H9 (cell line): ENCODE results near the gene EDNRA. TPM values are rescaled to one million over a fixed set of nuclear protein-coding genes. Genes with fewer than 3 reads are reported as not detected.

Experiments used
- DNase-seq: peaks from one replicate; pipeline ENCODE4 v3.0.0-alpha.2; 2017
- H2AFZ ChIP-seq: one replicate; pipeline ENCODE4 v1.6.1; 2013; ENCODE audit warnings: mild to moderate bottlenecking, low read length, control low read depth, moderate library complexity
- H2AK5ac ChIP-seq: 2 replicates; pipeline ENCODE4 v1.6.1; 2013; ENCODE audit warnings: low read length, control low read depth, mixed read lengths; ENCODE audit not compliant: insufficient read length
- H2BK120ac ChIP-seq: one replicate; pipeline ENCODE4 v1.6.1; 2013; ENCODE audit warnings: low read depth, mild to moderate bottlenecking, low read length, control low read depth, inconsistent platforms; ENCODE audit not compliant: poor library complexity, severe bottlenecking
- H2BK12ac ChIP-seq: 2 replicates; pipeline ENCODE4 v1.6.1; 2013; ENCODE audit warnings: low read length, control low read depth, mixed read lengths, low read depth; ENCODE audit not compliant: insufficient read length
- H2BK15ac ChIP-seq: 2 replicates; pipeline ENCODE4 v1.6.1; 2013; ENCODE audit warnings: low read depth, low read length, control low read depth
- H2BK20ac ChIP-seq: one replicate; pipeline ENCODE4 v1.6.1; 2013; ENCODE audit warnings: low read depth, mild to moderate bottlenecking, low read length, control low read depth, inconsistent platforms; ENCODE audit not compliant: poor library complexity, severe bottlenecking
- H2BK5ac ChIP-seq: 2 replicates; pipeline ENCODE4 v1.6.1; 2013; ENCODE audit warnings: low read length, control low read depth, mixed read lengths; ENCODE audit not compliant: insufficient read length
- H3K14ac ChIP-seq: 2 replicates; pipeline ENCODE4 v1.6.1; 2013; ENCODE audit warnings: low read length, control low read depth; ENCODE audit not compliant: insufficient read depth
- H3K18ac ChIP-seq: 2 replicates; pipeline ENCODE4 v1.6.1; 2013; ENCODE audit warnings: low read depth, mild to moderate bottlenecking, mixed read lengths, low read length, control low read depth; ENCODE audit not compliant: insufficient read length
- H3K23ac ChIP-seq: 2 replicates; pipeline ENCODE4 v1.6.1; 2013; ENCODE audit warnings: low read length, control low read depth, mixed read lengths, low read depth; ENCODE audit not compliant: insufficient read length
- H3K23me2 ChIP-seq: 2 replicates; pipeline ENCODE4 v1.6.1; 2013; ENCODE audit warnings: low read depth, mild to moderate bottlenecking, mixed read lengths, low read length, control low read depth; ENCODE audit not compliant: insufficient read length, poor library complexity, severe bottlenecking
- H3K27ac ChIP-seq: 2 replicates; pipeline ENCODE4 v1.5.1; 2013; ENCODE audit warnings: low read length, control low read depth, mixed read lengths, low read depth; ENCODE audit not compliant: insufficient read length
- H3K27me3 ChIP-seq: 2 replicates; pipeline ENCODE4 v1.6.1; 2013; ENCODE audit warnings: low read length, control low read depth, inconsistent platforms; ENCODE audit not compliant: insufficient read depth
- H3K4ac ChIP-seq: 2 replicates; pipeline ENCODE4 v1.6.1; 2013; ENCODE audit warnings: low read depth, mild to moderate bottlenecking, control low read depth, inconsistent platforms, low read length, moderate library complexity
- H3K4me1 ChIP-seq: 2 replicates; pipeline ENCODE4 v1.6.1; 2013; ENCODE audit warnings: low read length, control low read depth, inconsistent platforms; ENCODE audit not compliant: insufficient read depth
- H3K4me2 ChIP-seq: 2 replicates; pipeline ENCODE4 v1.6.1; 2013; ENCODE audit warnings: low read length, control low read depth, mixed read lengths; ENCODE audit not compliant: insufficient read length, insufficient read depth
- H3K56ac ChIP-seq: 2 replicates; pipeline ENCODE4 v1.6.1; 2013; ENCODE audit warnings: low read depth, mild to moderate bottlenecking, mixed read lengths, low read length, control low read depth; ENCODE audit not compliant: insufficient read length
- H3K79me1 ChIP-seq: 2 replicates; pipeline ENCODE4 v1.6.1; 2013; ENCODE audit warnings: low read depth, mild to moderate bottlenecking, moderate library complexity, low read length, control low read depth, inconsistent platforms; ENCODE audit not compliant: insufficient read depth, poor library complexity, severe bottlenecking
- H3K79me2 ChIP-seq: 2 replicates; pipeline ENCODE4 v1.6.1; 2013; ENCODE audit warnings: low read length, control low read depth, inconsistent platforms; ENCODE audit not compliant: insufficient read depth
- H3K9ac ChIP-seq: 2 replicates; pipeline ENCODE4 v1.6.1; 2013; ENCODE audit warnings: low read length, control low read depth, mixed read lengths; ENCODE audit not compliant: insufficient read length; ENCODE audit errors: extremely low read depth
- H3K9me3 ChIP-seq: one replicate; pipeline ENCODE4 v1.6.1; 2013; ENCODE audit warnings: low read depth, low read length, inconsistent platforms; ENCODE audit not compliant: control insufficient read depth
- H3T11ph ChIP-seq: one replicate; pipeline ENCODE4 v1.6.1; 2013; ENCODE audit warnings: mild to moderate bottlenecking, low read length, control low read depth, inconsistent platforms
- H4K20me1 ChIP-seq: one replicate; pipeline ENCODE4 v1.6.1; 2013; ENCODE audit not compliant: control insufficient read depth, insufficient read length, insufficient read depth
- H4K5ac ChIP-seq: 2 replicates; pipeline ENCODE4 v1.6.1; 2013; ENCODE audit warnings: low read depth, mild to moderate bottlenecking, mixed read lengths, low read length, control low read depth; ENCODE audit not compliant: insufficient read length
- H4K8ac ChIP-seq: replicated peaks from 2 replicates; pipeline ENCODE4 v1.6.1; 2013; ENCODE audit warnings: low read length, control low read depth, mixed read lengths, low read depth; ENCODE audit not compliant: insufficient read length
- H4K91ac ChIP-seq: 2 replicates; pipeline ENCODE4 v1.6.1; 2013; ENCODE audit warnings: low read depth, mild to moderate bottlenecking, moderate library complexity, mixed read lengths, low read length, control low read depth; ENCODE audit not compliant: insufficient read length
- H3K27ac Mint-ChIP-seq, 3 experiments: 2 replicates in 2 of 3; 3 replicates in 1 of 3; pipeline ENCODE4 v1.8.0; 2020 to 2021; ENCODE audit warnings: mixed read lengths in 3 of 3, mild to moderate bottlenecking in 1 of 3, moderate library complexity in 1 of 3
- H3K27me3 Mint-ChIP-seq: 2 replicates; pipeline ENCODE4 v1.8.0; 2021; ENCODE audit warnings: low read depth, mild to moderate bottlenecking, moderate library complexity, mixed read lengths
- H3K36me3 Mint-ChIP-seq, 3 experiments: 2 replicates in 2 of 3; 3 replicates in 1 of 3; pipeline ENCODE4 v1.8.0; 2020 to 2021; ENCODE audit warnings: low read depth in 3 of 3, mixed read lengths in 3 of 3; ENCODE audit not compliant: insufficient read depth in 1 of 3
- H3K4me1 Mint-ChIP-seq, 2 experiments: 2 replicates each; pipeline ENCODE4 v1.8.0; 2020; ENCODE audit warnings: mixed read lengths in 2 of 2
- H3K4me3 Mint-ChIP-seq, 2 experiments: 2 replicates in 1 of 2; 3 replicates in 1 of 2; pipeline ENCODE4 v1.8.0; 2020 to 2021; ENCODE audit warnings: mild to moderate bottlenecking in 2 of 2, mixed read lengths in 2 of 2, moderate library complexity in 1 of 2
- H3K9me3 Mint-ChIP-seq, 2 experiments: 2 replicates in 1 of 2; 3 replicates in 1 of 2; pipeline ENCODE4 v1.8.0; 2020; ENCODE audit warnings: mild to moderate bottlenecking in 2 of 2, mixed read lengths in 2 of 2, moderate library complexity in 1 of 2
- WGBS: extraction: QIAGEN DNeasy Blood & Tissue Kit; methylation state at CpG from one replicate; pipeline ENCODE4 v1.1.7; 2013; ENCODE audit warnings: missing lambda C conversion rate, low lambda C conversion rate, mixed read lengths; ENCODE audit not compliant: insufficient read length; ENCODE audit errors: extremely low coverage; 5-methylcytosine and 5-hydroxymethylcytosine counted together
- total RNA-seq: library from RNA; stranded (reverse); gene quantifications from 2 replicates; pipeline ENCODE4 v1.2.1, GENCODE V29; 2021
- TF ChIP-seq, protein P1 (sequence below): fragments of 200-600 bp; sonication (generic); conservative IDR thresholded peaks from 3 replicates; pipeline ENCODE4 v1.8.0; 2021; ENCODE audit warnings: antibody characterized with exemption, mild to moderate bottlenecking

The EDNRA gene
- total RNA-seq, 1 experiment from 2014 or later: 1.6 TPM

GRCh38 chr4:147518086-147518485 lies 37.2 kb downstream of the EDNRA start:
- no peak overlapping the region for H3K9ac ChIP-seq
- Mint-ChIP-seq H3K27ac (no peak overlapping the region), H3K36me3 (no peaks in the 10 kb centered on the region), H3K4me1 (no peaks in the 10 kb centered on the region), H3K27me3 (no peaks in the 10 kb centered on the region), H3K9me3 (no peaks in the 10 kb centered on the region), H3K4me3 (no peak overlapping the region)
- H2BK15ac ChIP-seq: no peak overlapping the region
- no peak overlapping the region for H2BK20ac ChIP-seq
- no peaks in the 10 kb centered on the region for H3K27me3 ChIP-seq
- H4K5ac ChIP-seq: no peak overlapping the region
- no peaks in the 10 kb centered on the region for H3K4me1 ChIP-seq
- no peak overlapping the region for H2AK5ac ChIP-seq
- no CpG with 5 or more reads among the region's 2 CpGs for WGBS
- no peak overlapping the region for H3K14ac ChIP-seq
- no peak overlapping the region for H3K56ac ChIP-seq
- H4K20me1 ChIP-seq: no peaks in the 10 kb centered on the region
- no peak overlapping the region for H2AFZ ChIP-seq
- no peak overlapping the region for H3K4ac ChIP-seq
- H3K4me2 ChIP-seq: no peak overlapping the region
- TF ChIP-seq, protein P1, sequence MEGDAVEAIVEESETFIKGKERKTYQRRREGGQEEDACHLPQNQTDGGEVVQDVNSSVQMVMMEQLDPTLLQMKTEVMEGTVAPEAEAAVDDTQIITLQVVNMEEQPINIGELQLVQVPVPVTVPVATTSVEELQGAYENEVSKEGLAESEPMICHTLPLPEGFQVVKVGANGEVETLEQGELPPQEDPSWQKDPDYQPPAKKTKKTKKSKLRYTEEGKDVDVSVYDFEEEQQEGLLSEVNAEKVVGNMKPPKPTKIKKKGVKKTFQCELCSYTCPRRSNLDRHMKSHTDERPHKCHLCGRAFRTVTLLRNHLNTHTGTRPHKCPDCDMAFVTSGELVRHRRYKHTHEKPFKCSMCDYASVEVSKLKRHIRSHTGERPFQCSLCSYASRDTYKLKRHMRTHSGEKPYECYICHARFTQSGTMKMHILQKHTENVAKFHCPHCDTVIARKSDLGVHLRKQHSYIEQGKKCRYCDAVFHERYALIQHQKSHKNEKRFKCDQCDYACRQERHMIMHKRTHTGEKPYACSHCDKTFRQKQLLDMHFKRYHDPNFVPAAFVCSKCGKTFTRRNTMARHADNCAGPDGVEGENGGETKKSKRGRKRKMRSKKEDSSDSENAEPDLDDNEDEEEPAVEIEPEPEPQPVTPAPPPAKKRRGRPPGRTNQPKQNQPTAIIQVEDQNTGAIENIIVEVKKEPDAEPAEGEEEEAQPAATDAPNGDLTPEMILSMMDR: no peak
- H3K23ac ChIP-seq: no peak overlapping the region
- no peaks in the 10 kb centered on the region for H3K9me3 ChIP-seq
- H3K79me1 ChIP-seq: no peaks in the 10 kb centered on the region
- H3K23me2 ChIP-seq: no peaks in the 10 kb centered on the region
- no peak overlapping the region for H4K91ac ChIP-seq
- H4K8ac ChIP-seq: no peak overlapping the region
- H2BK12ac ChIP-seq: no peak overlapping the region
- H3K79me2 ChIP-seq: no peaks in the 10 kb centered on the region
- H3T11ph ChIP-seq: no peak overlapping the region
- H3K27ac ChIP-seq: no peak overlapping the region
- H2BK120ac ChIP-seq: no peak overlapping the region
- DNase-seq: no peak
- no peak overlapping the region for H2BK5ac ChIP-seq
- no peak overlapping the region for H3K18ac ChIP-seq
